Activated CD4-positive, alpha-beta T cell treated with anti-CD3 and anti-CD28 coated beads, Interleukin-10, Interleukin-2, amounts not matched to agents 100 ng/mL and 50 ng/mL, durations not matched to agents 16 hours and 8 hours (primary cell): ENCODE results near the gene ARHGEF10L.

Experiments used
- DNase-seq: peaks from one replicate; pipeline ENCODE4 v3.0.0-alpha.2; 2020

ARHGEF10L gene

GRCh38 chr1:17596186-17596585, 56.7 kb downstream of the ARHGEF10L start:
- DNase-seq: no peak

- no peak for DNase-seq
Measured at GRCh38 chr1:17596651-17597509, 57.4 kb downstream of the ARHGEF10L start.

- DNase-seq: no peak
Measured at GRCh38 chr1:17597651-17598050, 58.2 kb downstream of the ARHGEF10L start.

GRCh38 chr1:17598251-17598650, 58.8 kb downstream of the ARHGEF10L start:
- DNase-seq: no peak

- DNase-seq: no peak
Measured at GRCh38 chr1:17599291-17599953, 59.9 kb downstream of the ARHGEF10L start.

GRCh38 chr1:17599954-17600300, 60.4 kb downstream of the ARHGEF10L start:
- no peak for DNase-seq

GRCh38 chr1:17600321-17600720, 60.8 kb downstream of the ARHGEF10L start:
- DNase-seq: no peak

- no peak for DNase-seq
Measured at GRCh38 chr1:17601643-17602382, 62.3 kb downstream of the ARHGEF10L start.

- DNase-seq: no peak
Measured at GRCh38 chr1:17603091-17603841, 63.8 kb downstream of the ARHGEF10L start.

GRCh38 chr1:17605582-17606344, 66.3 kb downstream of the ARHGEF10L start:
- no peak for DNase-seq

- DNase-seq: peak; percentile 58
Measured at GRCh38 chr1:17606826-17607440, 67.4 kb downstream of the ARHGEF10L start.

GRCh38 chr1:17607644-17608581, 68.4 kb downstream of the ARHGEF10L start:
- DNase-seq: no peak

- no peak for DNase-seq
Measured at GRCh38 chr1:17609529-17609928, 70.0 kb downstream of the ARHGEF10L start.

GRCh38 chr1:17610085-17610484, 70.6 kb downstream of the ARHGEF10L start:
- no peak for DNase-seq

GRCh38 chr1:17610713-17611112, 71.2 kb downstream of the ARHGEF10L start:
- DNase-seq: no peak

- no peak for DNase-seq
Measured at GRCh38 chr1:17611991-17612390, 72.5 kb downstream of the ARHGEF10L start.

GRCh38 chr1:17612831-17613230, 73.3 kb downstream of the ARHGEF10L start:
- no peak for DNase-seq

- DNase-seq: no peak
Measured at GRCh38 chr1:17614586-17614985, 75.1 kb downstream of the ARHGEF10L start.

- no peak for DNase-seq
Measured at GRCh38 chr1:17615157-17615556, 75.7 kb downstream of the ARHGEF10L start.

- no peak for DNase-seq
Measured at GRCh38 chr1:17615959-17616358, 76.5 kb downstream of the ARHGEF10L start.
